Endodermal cell (in vitro differentiated cells): Measurements from ENCODE around the gene LRRC58. TPM values are rescaled to one million over a fixed set of nuclear protein-coding genes. Genes with fewer than 3 reads are reported as not detected.

Source experiments
- DNase-seq: peaks from one replicate; pipeline ENCODE4 v3.0.0-alpha.2; 2017
- H3K27ac ChIP-seq: 2 replicates; pipeline ENCODE4 v1.5.1; 2013; ENCODE audit warnings: mild to moderate bottlenecking, low read depth, low read length, moderate library complexity
- H3K27me3 ChIP-seq: 2 replicates; pipeline ENCODE4 v1.6.1; 2013; ENCODE audit warnings: mild to moderate bottlenecking, low read length, moderate library complexity; ENCODE audit not compliant: insufficient read depth, control insufficient read depth, poor library complexity, severe bottlenecking
- H3K36me3 ChIP-seq: 2 replicates; pipeline ENCODE4 v1.7.0; 2013; ENCODE audit warnings: mild to moderate bottlenecking, low read length, moderate library complexity; ENCODE audit not compliant: control insufficient read depth, insufficient read depth
- H3K4me1 ChIP-seq: one replicate; pipeline ENCODE4 v1.7.0; 2013; ENCODE audit warnings: low read length; ENCODE audit not compliant: control insufficient read depth, insufficient read depth
- H3K4me3 ChIP-seq: 2 replicates; pipeline ENCODE4 v1.5.1; 2013; ENCODE audit warnings: mild to moderate bottlenecking, low read length, moderate library complexity
- H3K9ac ChIP-seq: 2 replicates; pipeline ENCODE4 v1.6.1; 2013; ENCODE audit warnings: mild to moderate bottlenecking, low read length, moderate library complexity; ENCODE audit not compliant: poor library complexity, severe bottlenecking; ENCODE audit errors: extremely low read depth
- H3K9me3 ChIP-seq: 2 replicates; pipeline ENCODE4 v1.6.1; 2013; ENCODE audit warnings: mild to moderate bottlenecking, low read length, moderate library complexity; ENCODE audit not compliant: control insufficient read depth
- H3K27ac Mint-ChIP-seq: 2 replicates; pipeline ENCODE4 v1.8.0; 2020; ENCODE audit warnings: mixed read lengths
- H3K27me3 Mint-ChIP-seq: 2 replicates; pipeline ENCODE4 v1.8.0; 2021; ENCODE audit warnings: mild to moderate bottlenecking, mixed read lengths; ENCODE audit not compliant: insufficient read depth
- H3K36me3 Mint-ChIP-seq: 2 replicates; pipeline ENCODE4 v1.8.0; 2020; ENCODE audit warnings: low read depth, mixed read lengths
- H3K4me1 Mint-ChIP-seq: 2 replicates; pipeline ENCODE4 v1.8.0; 2020; ENCODE audit warnings: mixed read lengths
- H3K4me3 Mint-ChIP-seq: 2 replicates; pipeline ENCODE4 v1.8.0; 2020; ENCODE audit warnings: mild to moderate bottlenecking, moderate library complexity, mixed read lengths
- H3K9me3 Mint-ChIP-seq: 2 replicates; pipeline ENCODE4 v1.8.0; 2020; ENCODE audit warnings: mild to moderate bottlenecking, mixed read lengths
- WGBS, 2 experiments: methylation state at CpG; one replicate each; pipeline versions ENCODE4 v1.1.5 to v1.1.7; 2013; ENCODE audit warnings: missing lambda C conversion rate in 2 of 2, mixed read lengths in 1 of 2; ENCODE audit not compliant: insufficient coverage in 1 of 2, insufficient read length in 1 of 2; 5-methylcytosine and 5-hydroxymethylcytosine counted together
- total RNA-seq, 2 donors: library from RNA; stranded (reverse); fragmentation: NEBNext Ultra II Directional in 1 of 2; extraction: Animal tissue kit (Norgen Biotek cat#: 25700) in 1 of 2; gene quantifications; 2 replicates in 1 of 2; 3 replicates in 1 of 2; pipeline ENCODE4 v1.2.1, GENCODE V29; 2021
- TF ChIP-seq, protein P1 (sequence below): fragments of 200-600 bp; sonication (generic); conservative IDR thresholded peaks from 2 replicates; pipeline ENCODE4 v1.5.0; 2021; ENCODE audit warnings: antibody characterized with exemption, mild to moderate bottlenecking

Gene LRRC58
- total RNA-seq, 2 donors from 2014 or later = 16.0 to 20.5 TPM

GRCh38 chr3:120302361-120302760 is 46.8 kb downstream of the LRRC58 start:
- Histone ChIP-seq H3K4me3 (no peak overlapping the region), H3K9ac (no peak overlapping the region), H3K27me3 (no peaks in the 10 kb centered on the region), H3K9me3 (no peaks in the 10 kb centered on the region), H3K36me3 (no peaks in the 10 kb centered on the region), H3K27ac (no peak overlapping the region), H3K4me1 (no peaks in the 10 kb centered on the region)
- no peak overlapping the region for H3K4me3 Mint-ChIP-seq
- WGBS, 2 experiments = 95 to 100% methylated on average over 3 to 5 of the region's 5 CpGs
- H3K36me3 Mint-ChIP-seq = no peaks in the 10 kb centered on the region
- H3K9me3 Mint-ChIP-seq = peaks cover 3% of the 10 kb centered on the region
- TF ChIP-seq, protein P1, sequence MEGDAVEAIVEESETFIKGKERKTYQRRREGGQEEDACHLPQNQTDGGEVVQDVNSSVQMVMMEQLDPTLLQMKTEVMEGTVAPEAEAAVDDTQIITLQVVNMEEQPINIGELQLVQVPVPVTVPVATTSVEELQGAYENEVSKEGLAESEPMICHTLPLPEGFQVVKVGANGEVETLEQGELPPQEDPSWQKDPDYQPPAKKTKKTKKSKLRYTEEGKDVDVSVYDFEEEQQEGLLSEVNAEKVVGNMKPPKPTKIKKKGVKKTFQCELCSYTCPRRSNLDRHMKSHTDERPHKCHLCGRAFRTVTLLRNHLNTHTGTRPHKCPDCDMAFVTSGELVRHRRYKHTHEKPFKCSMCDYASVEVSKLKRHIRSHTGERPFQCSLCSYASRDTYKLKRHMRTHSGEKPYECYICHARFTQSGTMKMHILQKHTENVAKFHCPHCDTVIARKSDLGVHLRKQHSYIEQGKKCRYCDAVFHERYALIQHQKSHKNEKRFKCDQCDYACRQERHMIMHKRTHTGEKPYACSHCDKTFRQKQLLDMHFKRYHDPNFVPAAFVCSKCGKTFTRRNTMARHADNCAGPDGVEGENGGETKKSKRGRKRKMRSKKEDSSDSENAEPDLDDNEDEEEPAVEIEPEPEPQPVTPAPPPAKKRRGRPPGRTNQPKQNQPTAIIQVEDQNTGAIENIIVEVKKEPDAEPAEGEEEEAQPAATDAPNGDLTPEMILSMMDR = no peak
- no peaks in the 10 kb centered on the region for H3K27me3 Mint-ChIP-seq
- H3K27ac Mint-ChIP-seq = no peak overlapping the region
- H3K4me1 Mint-ChIP-seq = no peaks in the 10 kb centered on the region
- no peak for DNase-seq

DNA sequence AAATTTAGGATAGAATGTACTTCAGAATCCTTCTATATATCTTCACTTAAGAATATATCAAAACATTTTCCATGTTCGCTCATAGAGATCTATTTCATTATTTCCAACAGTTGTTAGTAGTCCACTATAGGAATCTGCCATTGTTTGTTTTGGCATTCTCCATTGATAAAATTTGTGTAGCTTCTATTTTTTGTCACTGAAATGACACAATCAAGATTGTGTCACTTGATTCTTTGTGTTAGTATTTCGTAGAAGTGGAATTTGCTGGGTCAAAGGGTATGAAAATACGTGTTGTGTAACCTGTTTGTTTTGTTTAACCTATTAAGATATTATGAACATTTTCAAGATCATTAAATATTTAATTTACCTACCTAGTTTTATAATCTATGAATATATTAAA is 48.2 kb downstream of the LRRC58 start:
- H3K4me1 ChIP-seq = no peaks in the 10 kb centered on the region
- TF ChIP-seq, protein P1 = no peak
- no peaks in the 10 kb centered on the region for H3K9me3 ChIP-seq
- H3K27me3 ChIP-seq = no peaks in the 10 kb centered on the region
- H3K9ac ChIP-seq = no peak overlapping the region
- H3K9me3 Mint-ChIP-seq = no peaks in the 10 kb centered on the region
- H3K4me3 ChIP-seq = no peak overlapping the region
- DNase-seq = no peak
- H3K36me3 ChIP-seq = no peaks in the 10 kb centered on the region
- H3K27ac Mint-ChIP-seq = no peak overlapping the region
- H3K36me3 Mint-ChIP-seq = no peaks in the 10 kb centered on the region
- H3K27me3 Mint-ChIP-seq = peaks cover 4% of the 10 kb centered on the region
- WGBS, 2 experiments = 84 to 100% methylated on average over 1 to 3 of the region's 3 CpGs
- no peak overlapping the region for H3K4me3 Mint-ChIP-seq
- H3K27ac ChIP-seq = no peak overlapping the region
- no peaks in the 10 kb centered on the region for H3K4me1 Mint-ChIP-seq

DNA sequence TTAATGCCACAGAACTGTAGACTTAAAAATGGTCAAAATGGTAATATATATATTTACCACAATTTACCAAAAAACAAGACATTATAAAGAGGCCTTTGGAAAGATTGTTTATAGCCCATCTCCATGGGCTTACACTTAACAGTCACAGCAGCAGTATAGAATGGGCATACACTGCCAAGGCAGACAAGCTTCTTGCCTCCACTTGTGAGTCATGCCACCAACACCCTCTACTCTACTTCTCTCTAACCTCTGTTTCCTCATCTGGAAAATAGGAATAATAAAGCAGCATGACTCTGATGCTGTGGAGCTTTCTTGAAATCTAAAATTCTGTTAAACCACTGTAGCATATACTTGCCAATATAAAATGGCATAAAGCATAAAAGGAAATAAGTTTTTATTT is 49.8 kb downstream of the LRRC58 start:
- Histone ChIP-seq H3K27me3 (no peaks in the 10 kb centered on the region), H3K27ac (no peak overlapping the region), H3K4me3 (no peak overlapping the region), H3K9ac (no peak overlapping the region), H3K4me1 (no peaks in the 10 kb centered on the region), H3K36me3 (no peaks in the 10 kb centered on the region), H3K9me3 (no peaks in the 10 kb centered on the region)
- no peaks in the 10 kb centered on the region for H3K9me3 Mint-ChIP-seq
- no peak overlapping the region for H3K4me3 Mint-ChIP-seq
- DNase-seq = no peak
- TF ChIP-seq, protein P1 = no peak
- H3K27ac Mint-ChIP-seq = no peak overlapping the region
- H3K27me3 Mint-ChIP-seq = peaks cover 11% of the 10 kb centered on the region
- no peaks in the 10 kb centered on the region for H3K4me1 Mint-ChIP-seq
- H3K36me3 Mint-ChIP-seq = no peaks in the 10 kb centered on the region
